Endodermal cell (in vitro differentiated cells): ENCODE measurements around the gene WHRN. TPM values are rescaled to one million over a fixed set of nuclear protein-coding genes. Genes with fewer than 3 reads are reported as not detected.

Experiments used
- DNase-seq: peaks from one replicate; pipeline ENCODE4 v3.0.0-alpha.2; 2017
- H3K27ac ChIP-seq: 2 replicates; pipeline ENCODE4 v1.5.1; 2013; ENCODE audit warnings: mild to moderate bottlenecking, low read depth, low read length, moderate library complexity
- H3K27me3 ChIP-seq: 2 replicates; pipeline ENCODE4 v1.6.1; 2013; ENCODE audit warnings: mild to moderate bottlenecking, low read length, moderate library complexity; ENCODE audit not compliant: insufficient read depth, control insufficient read depth, poor library complexity, severe bottlenecking
- H3K36me3 ChIP-seq: 2 replicates; pipeline ENCODE4 v1.7.0; 2013; ENCODE audit warnings: mild to moderate bottlenecking, low read length, moderate library complexity; ENCODE audit not compliant: control insufficient read depth, insufficient read depth
- H3K4me1 ChIP-seq: one replicate; pipeline ENCODE4 v1.7.0; 2013; ENCODE audit warnings: low read length; ENCODE audit not compliant: control insufficient read depth, insufficient read depth
- H3K4me3 ChIP-seq: 2 replicates; pipeline ENCODE4 v1.5.1; 2013; ENCODE audit warnings: mild to moderate bottlenecking, low read length, moderate library complexity
- H3K9ac ChIP-seq: 2 replicates; pipeline ENCODE4 v1.6.1; 2013; ENCODE audit warnings: mild to moderate bottlenecking, low read length, moderate library complexity; ENCODE audit not compliant: poor library complexity, severe bottlenecking; ENCODE audit errors: extremely low read depth
- H3K9me3 ChIP-seq: 2 replicates; pipeline ENCODE4 v1.6.1; 2013; ENCODE audit warnings: mild to moderate bottlenecking, low read length, moderate library complexity; ENCODE audit not compliant: control insufficient read depth
- H3K27ac Mint-ChIP-seq: 2 replicates; pipeline ENCODE4 v1.8.0; 2020; ENCODE audit warnings: mixed read lengths
- H3K27me3 Mint-ChIP-seq: 2 replicates; pipeline ENCODE4 v1.8.0; 2021; ENCODE audit warnings: mild to moderate bottlenecking, mixed read lengths; ENCODE audit not compliant: insufficient read depth
- H3K36me3 Mint-ChIP-seq: 2 replicates; pipeline ENCODE4 v1.8.0; 2020; ENCODE audit warnings: low read depth, mixed read lengths
- H3K4me1 Mint-ChIP-seq: 2 replicates; pipeline ENCODE4 v1.8.0; 2020; ENCODE audit warnings: mixed read lengths
- H3K4me3 Mint-ChIP-seq: 2 replicates; pipeline ENCODE4 v1.8.0; 2020; ENCODE audit warnings: mild to moderate bottlenecking, moderate library complexity, mixed read lengths
- H3K9me3 Mint-ChIP-seq: 2 replicates; pipeline ENCODE4 v1.8.0; 2020; ENCODE audit warnings: mild to moderate bottlenecking, mixed read lengths
- CTCF ChIP-seq: fragments of 200-600 bp; sonication (generic); conservative IDR thresholded peaks from 2 replicates; pipeline ENCODE4 v1.5.0; 2021; ENCODE audit warnings: antibody characterized with exemption, mild to moderate bottlenecking
- WGBS, 2 experiments: methylation state at CpG; one replicate each; pipeline versions ENCODE4 v1.1.5 to v1.1.7; 2013; ENCODE audit warnings: missing lambda C conversion rate in 2 of 2, mixed read lengths in 1 of 2; ENCODE audit not compliant: insufficient coverage in 1 of 2, insufficient read length in 1 of 2; 5-methylcytosine and 5-hydroxymethylcytosine counted together
- total RNA-seq, 2 donors: library from RNA; stranded (reverse); fragmentation: NEBNext Ultra II Directional in 1 of 2; extraction: Animal tissue kit (Norgen Biotek cat#: 25700) in 1 of 2; gene quantifications; 2 replicates in 1 of 2; 3 replicates in 1 of 2; pipeline ENCODE4 v1.2.1, GENCODE V29; 2021

The WHRN gene
- total RNA-seq, 2 donors from 2014 or later: 7.0 to 12.8 TPM

DNA sequence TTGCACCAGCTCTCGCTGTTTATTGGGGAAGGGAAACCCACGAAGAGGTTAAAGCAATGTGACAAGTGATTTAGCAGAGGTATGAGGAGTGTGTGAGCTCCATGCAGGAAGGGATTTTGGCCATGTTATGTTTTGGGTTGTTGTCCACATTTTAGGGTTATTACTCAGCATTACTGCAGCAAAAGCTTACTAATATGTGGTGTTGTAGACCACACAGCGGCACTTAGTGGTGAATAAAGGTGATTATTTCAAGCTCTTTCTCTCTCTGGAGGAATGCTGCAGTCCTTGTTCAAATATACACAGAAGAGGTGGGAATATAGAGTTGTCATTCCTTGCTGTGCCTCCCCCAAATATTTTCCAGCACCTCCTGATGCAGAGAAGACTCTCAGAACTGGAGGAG lies 87.8 kb downstream of the WHRN start:
- Histone ChIP-seq H3K9me3 (no peaks in the 10 kb centered on the region), H3K36me3 (no peaks in the 10 kb centered on the region), H3K4me1 (peaks cover 2% of the 10 kb centered on the region), H3K27ac (peak overlapping the region; percentile 60), H3K9ac (no peak overlapping the region), H3K4me3 (no peak overlapping the region), H3K27me3 (no peaks in the 10 kb centered on the region)
- Mint-ChIP-seq H3K4me3 (no peak overlapping the region), H3K27me3 (no peaks in the 10 kb centered on the region), H3K27ac (no peak overlapping the region), H3K4me1 (peaks cover 15% of the 10 kb centered on the region), H3K9me3 (no peaks in the 10 kb centered on the region), H3K36me3 (no peaks in the 10 kb centered on the region)
- no peak for TF ChIP-seq CTCF
- 86 to 100% methylated on average over 1 to 3 of the region's 3 CpGs for WGBS, 2 experiments
- DNase-seq: no peak

DNA sequence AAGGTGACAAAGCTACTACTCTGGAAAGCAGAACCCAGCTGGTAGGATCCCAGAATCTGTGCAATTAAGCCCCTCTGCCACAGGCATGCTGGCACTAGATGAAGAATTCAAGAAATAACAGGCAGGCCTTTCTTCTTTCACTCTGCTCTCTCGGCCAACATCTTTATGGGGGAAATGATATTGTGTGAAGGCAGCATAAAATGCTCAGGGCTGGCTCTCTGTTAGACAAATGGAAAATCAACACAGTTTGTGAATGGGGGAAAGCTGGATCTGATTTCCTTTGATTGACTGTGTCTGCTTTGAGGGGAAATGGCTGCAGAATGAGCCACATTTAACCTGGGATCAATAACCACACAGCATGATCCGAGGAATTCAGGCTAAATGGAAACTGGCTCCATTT lies 88.4 kb downstream of the WHRN start:
- TF ChIP-seq CTCF: no peak
- H3K36me3 Mint-ChIP-seq: no peaks in the 10 kb centered on the region
- no peak overlapping the region for H3K4me3 ChIP-seq
- DNase-seq: no peak
- H3K27ac Mint-ChIP-seq: no peak overlapping the region
- H3K4me1 Mint-ChIP-seq: peaks cover 15% of the 10 kb centered on the region
- no peak overlapping the region for H3K4me3 Mint-ChIP-seq
- H3K4me1 ChIP-seq: peaks cover 2% of the 10 kb centered on the region
- no peaks in the 10 kb centered on the region for H3K9me3 ChIP-seq
- H3K27me3 ChIP-seq: no peaks in the 10 kb centered on the region
- no peaks in the 10 kb centered on the region for H3K27me3 Mint-ChIP-seq
- H3K27ac ChIP-seq: peak overlapping the region; percentile 60
- H3K9ac ChIP-seq: no peak overlapping the region
- 83 to 93% methylated on average over 1 to 2 of the region's 2 CpGs for WGBS, 2 experiments
- no peaks in the 10 kb centered on the region for H3K36me3 ChIP-seq
- H3K9me3 Mint-ChIP-seq: no peaks in the 10 kb centered on the region

DNA sequence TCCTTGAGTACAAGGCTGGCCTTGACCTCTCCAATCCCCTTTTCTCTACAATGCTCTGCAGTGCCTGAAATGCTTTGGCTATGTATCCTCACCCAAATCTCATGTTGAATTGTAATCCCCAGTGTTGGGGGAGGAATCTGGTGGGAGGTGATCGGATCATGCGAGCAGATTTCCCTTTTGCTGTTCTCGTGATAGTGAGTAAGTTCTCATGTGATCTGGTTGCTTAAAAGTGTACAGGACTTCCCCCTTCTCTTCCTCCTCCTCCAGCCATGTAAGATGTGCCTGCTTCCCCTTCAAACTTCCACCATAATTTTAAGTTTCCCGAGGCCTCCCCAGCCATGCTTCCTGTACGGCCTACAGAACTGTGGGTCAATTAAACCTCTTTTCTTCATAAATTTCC lies 89.0 kb downstream of the WHRN start:
- DNase-seq: no peak
- Mint-ChIP-seq H3K27ac (no peak overlapping the region), H3K27me3 (no peaks in the 10 kb centered on the region), H3K4me3 (no peak overlapping the region), H3K4me1 (peaks cover 15% of the 10 kb centered on the region), H3K9me3 (no peaks in the 10 kb centered on the region), H3K36me3 (no peaks in the 10 kb centered on the region)
- Histone ChIP-seq H3K9me3 (no peaks in the 10 kb centered on the region), H3K9ac (no peak overlapping the region), H3K27me3 (no peaks in the 10 kb centered on the region), H3K4me3 (no peak overlapping the region), H3K4me1 (peaks cover 2% of the 10 kb centered on the region), H3K27ac (no peak overlapping the region), H3K36me3 (no peaks in the 10 kb centered on the region)
- no peak for TF ChIP-seq CTCF
- 90 to 100% methylated on average over 4 to 5 of the region's 5 CpGs for WGBS, 2 experiments
